NCI-H2171 (cell line): Measurements from ENCODE around the gene SNX14.
"Not testable (repeated sequence)": the region's sequence is repeated elsewhere in the genome, so short reads cannot be mapped to it uniquely, and the experiment has no call there.

Experiments
- DNase-seq: peaks from one replicate; lab custom pipeline; 2025; lab: John Stamatoyannopoulos, UW

SNX14 gene

GRCh38 chr6:85593438-85594196 is at the start of gene SNX14:
TSS of gene SNX14 (minus strand) at chr6:85593858. CDS start at chr6:85593718, 140 bp downstream.
- DNase-seq = peak; percentile 77

GRCh38 chr6:85642774-85643536 is 49.3 kb upstream of the SNX14 start, which contains the start of gene SYNCRIP:
TSS of gene SYNCRIP (minus strand) at chr6:85642886. CDS start at chr6:85641439, 1,447 bp downstream.
- peak; percentile 97 for DNase-seq

GRCh38 chr6:85641897-85642773 is 48.5 kb upstream of the SNX14 start:
- peak; percentile 14 for DNase-seq

GRCh38 chr6:85641522-85641896 is 47.9 kb upstream of the SNX14 start:
- no peak for DNase-seq

- DNase-seq = no peak
Observed at GRCh38 chr6:85640821-85641220, 47.2 kb upstream of the SNX14 start.

GRCh38 chr6:85637579-85637978 is 43.9 kb upstream of the SNX14 start:
- DNase-seq = no peak

- DNase-seq = no peak
Observed at GRCh38 chr6:85632164-85632942, 38.7 kb upstream of the SNX14 start.

- not testable (repeated sequence) for DNase-seq
Observed at GRCh38 chr6:85631117-85631516, 37.5 kb upstream of the SNX14 start.

- DNase-seq = no peak
Observed at GRCh38 chr6:85628353-85628752, 34.7 kb upstream of the SNX14 start.

GRCh38 chr6:85620308-85620707 is 26.6 kb upstream of the SNX14 start:
- no peak for DNase-seq

- DNase-seq = no peak
Observed at GRCh38 chr6:85614780-85615179, 21.1 kb upstream of the SNX14 start.

- DNase-seq = no peak
Observed at GRCh38 chr6:85612690-85613474, 19.2 kb upstream of the SNX14 start.

- no peak for DNase-seq
Observed at GRCh38 chr6:85610182-85610895, 16.7 kb upstream of the SNX14 start.

- no peak for DNase-seq
Observed at GRCh38 chr6:85602100-85602499, 8.4 kb upstream of the SNX14 start.

- DNase-seq = no peak
Observed at GRCh38 chr6:85600713-85601313, 7.2 kb upstream of the SNX14 start.

GRCh38 chr6:85594197-85594930 is 706 bp upstream of the SNX14 start:
- peak; percentile 18 for DNase-seq

- no peak for DNase-seq
Observed at GRCh38 chr6:85592033-85592432, 1.6 kb downstream of the SNX14 start.

- no peak for DNase-seq
Observed at GRCh38 chr6:85591207-85591606, 2.5 kb downstream of the SNX14 start.

GRCh38 chr6:85585741-85586140 is 7.9 kb downstream of the SNX14 start:
- no peak for DNase-seq
